CD4-positive, alpha-beta T cell treated with Interferon alpha-2 for 1 hour (primary cell): ENCODE measurements around the gene TGFBR1.
A peak's percentile ranks its signal among the peaks of the same experiment; 100 is the strongest.

Experiments used
- DNase-seq, 2 donors: peaks; one replicate each; pipeline ENCODE4 v3.0.0-alpha.2; 2020 to 2022

The TGFBR1 gene

DNA sequence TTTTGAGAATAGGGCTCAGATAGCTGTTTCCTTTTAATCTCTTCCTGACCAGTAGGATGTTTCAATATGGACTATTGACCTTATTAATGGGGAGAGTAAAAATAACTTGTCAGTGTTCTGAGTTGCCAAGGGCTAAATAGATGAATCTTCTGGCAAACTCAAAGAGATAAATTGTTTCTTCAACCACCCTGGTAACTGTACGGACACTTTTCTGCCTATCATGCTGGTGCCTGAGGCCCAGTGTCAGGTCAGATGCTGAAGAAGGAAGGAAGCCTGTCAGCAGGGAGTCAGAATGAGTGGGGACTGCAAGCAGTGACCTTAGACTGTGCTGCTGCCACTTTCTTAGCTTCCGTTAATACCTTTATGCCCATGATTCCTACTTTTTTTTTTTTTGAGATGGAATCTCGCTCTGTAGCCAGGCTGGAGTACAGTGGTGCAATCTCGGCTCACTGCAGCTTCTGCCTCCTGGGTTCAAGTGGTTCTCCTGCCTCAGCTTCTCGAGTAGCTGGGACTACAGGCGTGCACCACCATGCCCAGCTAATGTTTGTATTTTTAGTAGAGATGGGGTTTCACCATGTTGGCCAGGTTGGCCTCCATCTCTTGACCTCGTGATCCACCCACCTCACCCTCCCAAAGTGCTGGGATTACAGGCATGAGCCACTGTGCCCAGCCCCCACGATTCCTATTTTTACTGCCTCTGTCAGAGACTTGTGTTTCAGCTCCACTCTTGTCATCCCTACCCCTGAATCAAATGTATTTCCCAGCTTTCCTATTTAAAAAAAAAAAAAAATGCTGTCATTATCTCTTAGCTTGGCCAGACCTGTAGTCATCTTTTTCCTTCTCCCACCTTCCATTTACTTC, 33.7 kb downstream of the TGFBR1 start:
- no peak for DNase-seq

DNA sequence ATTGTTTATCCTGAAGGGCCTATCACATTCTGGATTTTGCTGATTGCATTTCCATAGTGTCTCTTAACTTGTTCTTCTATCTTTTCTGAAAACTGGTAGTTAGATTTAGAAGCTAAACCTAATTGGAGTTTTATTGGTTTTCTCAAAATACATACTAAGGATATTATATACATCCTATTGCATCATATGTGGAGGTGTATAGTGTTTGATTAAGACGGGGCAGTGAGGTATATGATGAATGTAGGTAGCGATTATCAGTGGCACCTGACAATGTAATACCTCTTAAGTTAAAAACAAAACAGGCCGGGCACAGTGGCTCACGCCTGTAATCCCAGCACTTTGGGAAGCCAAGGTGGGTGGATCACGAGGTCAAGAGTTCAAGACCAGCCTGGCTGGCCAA, 35.0 kb downstream of the TGFBR1 start:
- DNase-seq: no peak

DNA sequence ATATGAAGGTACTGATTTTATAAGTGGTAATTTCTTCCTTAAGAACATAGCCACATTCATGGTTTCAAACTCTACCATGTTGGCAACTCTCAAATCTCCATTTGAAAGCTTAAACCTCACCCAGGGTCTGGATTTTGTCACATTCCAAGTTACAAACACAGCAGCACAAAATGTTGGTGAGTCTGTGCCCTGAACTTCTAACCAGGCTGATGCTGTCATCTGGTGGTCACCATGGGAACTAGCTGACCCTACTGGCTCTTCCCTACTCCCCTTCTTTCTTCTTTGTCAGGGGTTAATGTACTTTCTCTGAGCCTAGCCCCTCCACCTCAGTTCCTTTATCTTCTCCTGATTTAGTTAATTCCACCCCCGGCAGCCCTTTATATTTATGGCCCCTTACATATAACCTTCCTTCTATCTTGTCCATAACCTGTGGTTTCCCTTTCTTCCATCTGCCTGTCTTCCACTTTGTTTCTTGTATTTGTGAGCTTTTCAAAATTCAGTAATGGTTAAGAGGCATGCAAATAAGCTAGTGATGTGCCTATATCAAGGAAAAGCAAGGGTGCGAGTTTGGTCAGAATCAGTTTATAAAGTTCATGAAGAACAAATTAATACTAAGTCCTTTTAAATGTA, 35.9 kb downstream of the TGFBR1 start:
- DNase-seq: peak; percentile 59 to 68

DNA sequence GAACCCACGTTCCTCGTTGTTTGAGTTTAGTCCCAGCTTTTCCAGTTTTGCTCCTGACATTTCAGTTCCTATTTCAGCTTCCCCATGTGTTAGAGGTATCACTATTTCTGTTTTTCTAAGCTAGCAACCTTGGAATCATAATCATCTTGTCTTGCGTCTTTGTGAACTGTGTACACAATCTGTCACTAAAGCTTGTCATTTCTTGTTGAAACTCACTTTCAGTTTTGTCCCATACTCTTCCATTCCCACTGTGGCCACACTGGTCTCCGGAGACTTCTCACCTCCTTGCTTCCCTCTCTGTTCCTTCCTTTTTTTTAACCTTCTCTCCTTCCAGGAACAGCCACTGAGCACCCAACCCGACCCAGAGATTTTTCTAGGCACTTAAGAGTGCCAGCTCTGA, 36.9 kb downstream of the TGFBR1 start:
- DNase-seq: no peak

DNA sequence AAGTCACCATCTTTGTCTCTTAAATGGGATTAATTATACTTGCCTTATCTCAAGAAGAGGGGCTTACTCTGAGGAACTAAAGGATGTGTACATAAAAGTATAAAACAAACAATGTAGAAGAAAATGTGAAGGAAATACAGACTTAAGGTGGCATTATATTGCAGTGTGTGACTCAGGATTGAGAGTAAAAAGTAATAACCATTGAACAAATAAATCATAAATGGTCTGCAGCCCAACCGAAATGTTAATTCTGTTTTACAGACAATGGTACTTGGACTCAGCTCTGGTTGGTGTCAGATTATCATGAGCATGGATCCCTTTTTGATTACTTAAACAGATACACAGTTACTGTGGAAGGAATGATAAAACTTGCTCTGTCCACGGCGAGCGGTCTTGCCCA, 37.4 kb downstream of the TGFBR1 start:
- no peak for DNase-seq

DNA sequence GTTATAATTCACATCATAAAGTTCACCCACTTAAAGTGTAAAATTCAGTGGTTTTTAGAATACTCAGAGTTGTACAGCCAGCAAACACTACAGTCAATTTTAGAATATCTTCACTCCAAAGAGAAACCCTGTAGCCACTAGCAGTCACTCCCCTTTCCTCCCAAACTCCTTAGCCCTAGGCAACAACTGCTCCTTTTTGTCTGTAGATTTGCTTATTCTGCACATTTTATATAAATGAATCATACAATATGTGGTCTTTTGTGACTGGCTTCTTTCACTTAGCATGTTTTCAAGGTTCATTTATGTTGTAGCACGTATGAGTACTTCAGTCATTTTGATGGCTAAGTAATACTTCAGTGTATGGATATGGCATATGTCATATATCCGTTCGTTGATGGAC, 38.7 kb downstream of the TGFBR1 start:
- DNase-seq: no peak

DNA sequence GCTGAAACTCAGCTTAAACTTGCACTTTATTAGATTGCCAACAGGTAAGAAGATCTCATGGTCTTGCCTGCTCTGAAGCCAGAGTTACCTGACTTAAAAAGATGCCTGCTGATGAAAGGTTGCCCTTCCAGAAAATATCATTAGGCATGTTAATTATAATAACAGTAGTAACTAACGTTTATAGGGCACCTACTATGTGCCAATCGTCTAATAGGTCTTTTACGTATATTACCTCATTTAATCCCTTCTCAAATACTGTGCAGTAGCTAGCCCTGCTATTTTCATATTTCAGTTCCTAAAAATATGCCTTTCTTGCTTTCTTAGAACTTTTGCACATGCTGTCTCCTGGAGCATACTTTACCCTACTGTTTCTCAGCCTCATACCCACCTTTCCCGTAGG, 40.1 kb downstream of the TGFBR1 start:
- DNase-seq: no peak

DNA sequence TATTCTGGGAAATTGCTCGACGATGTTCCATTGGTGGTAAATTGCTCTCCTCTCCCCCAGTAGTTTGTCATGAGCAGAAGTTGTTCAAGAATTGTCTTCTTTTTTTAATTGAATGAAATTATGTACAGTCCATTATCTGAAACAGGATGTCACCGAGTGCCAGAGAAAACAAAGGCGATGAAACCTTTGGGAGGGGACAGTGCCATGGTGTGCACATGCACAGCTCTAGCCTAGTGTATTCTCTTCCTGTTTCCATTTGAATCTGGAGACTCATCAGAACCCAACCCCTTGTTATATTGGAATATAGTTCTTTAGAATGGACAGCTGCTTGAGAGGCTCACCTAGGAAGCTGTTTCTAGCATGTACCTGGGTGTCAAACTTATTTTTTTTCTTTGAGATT, 41.7 kb downstream of the TGFBR1 start:
- no peak for DNase-seq

DNA sequence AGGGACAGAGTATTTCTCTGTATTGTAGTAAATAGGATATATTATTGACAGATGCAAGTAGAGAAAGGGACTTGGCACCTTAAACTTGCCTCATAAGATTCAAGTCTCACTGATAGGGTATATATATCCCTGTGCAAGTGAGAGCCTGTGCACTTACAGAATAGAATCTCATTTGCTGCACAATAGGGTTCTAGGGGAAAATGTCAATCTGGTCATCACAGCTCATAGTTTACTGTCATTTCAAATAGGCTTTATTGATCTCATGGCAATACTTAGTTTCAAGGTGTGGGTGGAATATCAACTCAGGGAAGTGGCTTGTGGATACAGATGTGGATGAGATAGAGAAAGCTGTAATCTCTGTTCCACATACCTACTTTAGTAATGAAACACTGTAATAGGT, 42.3 kb downstream of the TGFBR1 start:
- no peak for DNase-seq

DNA sequence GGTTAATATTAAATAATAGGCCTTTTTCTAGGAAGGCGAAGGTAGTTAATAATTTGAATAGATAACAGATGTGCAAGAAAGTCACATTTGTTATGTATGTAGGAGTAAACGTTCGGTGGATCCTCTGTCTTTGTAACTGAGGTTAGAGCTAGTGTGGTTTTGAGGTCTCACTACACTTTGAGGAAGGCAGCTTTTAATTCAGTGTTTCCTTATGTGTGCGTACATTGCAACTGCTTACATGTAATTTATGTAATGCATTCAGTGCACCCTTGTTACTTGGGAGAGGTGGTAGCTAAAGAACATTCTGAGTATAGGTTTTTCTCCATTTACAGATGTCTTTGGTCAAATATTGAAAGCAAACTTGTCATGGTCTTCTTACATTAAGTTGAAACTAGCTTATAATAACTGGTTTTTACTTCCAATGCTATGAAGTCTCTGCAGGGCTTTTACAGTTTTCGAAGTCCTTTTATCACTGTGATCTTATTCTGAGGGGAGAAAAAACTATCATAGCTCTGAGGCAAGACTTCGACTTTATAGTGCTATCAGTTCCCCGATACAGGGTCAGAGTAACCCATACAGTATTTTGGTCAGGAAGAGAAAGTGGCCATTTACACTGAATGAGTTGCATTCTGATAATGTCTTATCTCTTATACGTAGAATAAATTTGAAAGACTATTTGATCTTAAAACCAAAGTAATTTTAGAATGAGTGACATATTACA, 45.7 kb downstream of the TGFBR1 start:
- peak in 1 of 2 donors; percentile 16 for DNase-seq

DNA sequence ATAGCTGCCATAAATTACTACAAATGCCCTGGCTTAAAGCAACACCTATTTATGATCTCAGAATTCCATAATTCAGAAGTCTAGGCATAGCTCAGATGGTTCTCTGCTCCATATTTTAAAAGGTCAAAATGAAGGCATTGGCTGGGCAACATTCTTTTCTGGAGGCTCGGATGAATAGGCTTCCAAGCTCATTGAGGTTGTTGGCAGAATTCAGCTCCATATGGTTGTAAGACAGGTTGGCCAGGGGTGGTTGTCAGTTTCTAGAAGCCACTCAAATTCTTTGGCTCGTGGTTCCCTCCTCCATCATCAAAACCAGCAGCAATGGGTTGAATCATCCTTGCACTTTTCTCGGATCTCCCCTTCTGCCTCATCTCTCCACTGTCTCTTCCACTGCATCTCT, 49.4 kb downstream of the TGFBR1 start:
- DNase-seq: no peak

DNA sequence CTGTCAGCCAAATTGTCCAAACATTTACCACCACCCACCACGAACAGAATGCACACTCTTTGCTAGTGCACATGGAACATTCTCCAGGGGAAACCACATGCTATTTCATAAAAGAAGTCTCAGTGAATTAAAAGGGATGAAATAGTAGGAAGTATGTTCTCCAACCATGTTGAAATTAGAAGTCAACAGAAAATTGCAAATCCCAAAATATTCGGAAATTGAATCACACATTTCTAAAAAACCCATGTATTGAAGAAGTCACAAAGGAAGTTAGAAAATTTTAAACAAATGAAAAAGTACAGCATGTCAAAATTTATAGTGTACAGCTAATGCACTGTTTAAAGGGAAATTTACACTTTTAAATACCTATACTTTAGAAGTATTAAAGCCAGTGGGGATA, 50.8 kb downstream of the TGFBR1 start:
- no peak for DNase-seq

DNA sequence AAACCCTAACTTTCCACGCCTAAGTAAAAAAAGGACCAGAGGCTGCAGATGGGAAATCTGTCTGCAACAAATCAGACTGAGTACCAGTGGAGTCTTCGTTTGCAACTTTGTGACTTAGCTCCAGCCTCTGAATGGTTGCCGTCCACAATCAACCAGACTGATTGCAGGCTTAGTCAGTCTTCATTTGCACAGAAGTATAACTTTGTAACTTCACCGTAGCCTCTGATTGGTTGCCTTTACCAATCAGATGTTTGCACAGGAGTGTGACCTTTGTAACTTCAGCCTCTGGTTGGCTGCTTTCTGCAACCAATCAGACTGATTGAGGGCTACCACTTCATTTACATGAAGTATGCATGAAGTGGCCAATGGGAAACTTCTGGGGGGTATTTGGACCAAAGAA, 53.7 kb downstream of the TGFBR1 start:
- no peak for DNase-seq

DNA sequence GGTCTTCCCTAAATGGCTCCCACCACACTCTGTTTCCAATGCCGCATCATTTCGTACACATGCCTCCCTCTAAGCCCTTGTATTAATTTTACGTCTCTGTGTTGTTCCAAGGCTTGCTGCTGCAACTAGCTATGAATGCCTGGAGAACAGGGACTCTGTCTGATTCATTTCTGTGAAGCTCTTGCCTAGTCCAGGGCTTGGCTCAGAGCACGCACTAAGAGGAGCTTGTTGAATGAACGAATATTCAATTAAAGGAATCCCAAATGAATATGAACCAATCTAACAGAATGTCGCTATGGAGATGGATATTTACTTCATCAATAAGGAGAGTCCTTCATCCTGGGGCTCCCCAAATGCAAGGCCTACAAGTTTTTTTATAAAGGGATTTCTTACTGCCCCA, 55.3 kb downstream of the TGFBR1 start:
- DNase-seq: no peak

DNA sequence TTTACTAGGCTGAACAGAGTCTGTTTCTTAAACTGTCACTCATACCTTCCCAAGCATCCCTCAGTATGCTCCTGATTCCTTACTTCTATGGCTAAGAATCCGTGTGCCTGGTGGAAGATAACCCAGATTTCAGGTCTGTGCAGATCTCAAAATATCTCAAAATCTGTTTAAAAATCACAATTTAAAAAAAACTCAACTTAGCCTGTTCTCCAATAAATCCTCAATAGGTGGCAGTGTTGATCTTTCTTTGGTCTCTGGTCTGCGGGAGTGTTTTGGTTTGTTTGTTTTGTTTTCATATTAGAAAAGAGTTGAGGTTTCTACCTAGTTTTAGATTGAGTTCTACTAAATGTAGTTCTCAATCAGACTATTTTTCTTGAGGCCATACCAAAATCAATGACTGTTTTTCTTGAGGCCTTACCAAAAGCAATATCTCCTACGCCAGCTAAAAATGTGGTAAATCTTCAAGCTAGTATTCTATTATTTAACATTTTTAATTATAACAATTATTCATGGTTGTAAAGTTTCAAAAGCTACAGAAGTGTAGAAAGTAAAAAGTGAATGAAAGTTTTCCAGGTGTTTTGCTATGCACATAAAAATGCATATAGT, 57.9 kb downstream of the TGFBR1 start:
- peak in 1 of 2 donors; percentile 52 for DNase-seq

DNA sequence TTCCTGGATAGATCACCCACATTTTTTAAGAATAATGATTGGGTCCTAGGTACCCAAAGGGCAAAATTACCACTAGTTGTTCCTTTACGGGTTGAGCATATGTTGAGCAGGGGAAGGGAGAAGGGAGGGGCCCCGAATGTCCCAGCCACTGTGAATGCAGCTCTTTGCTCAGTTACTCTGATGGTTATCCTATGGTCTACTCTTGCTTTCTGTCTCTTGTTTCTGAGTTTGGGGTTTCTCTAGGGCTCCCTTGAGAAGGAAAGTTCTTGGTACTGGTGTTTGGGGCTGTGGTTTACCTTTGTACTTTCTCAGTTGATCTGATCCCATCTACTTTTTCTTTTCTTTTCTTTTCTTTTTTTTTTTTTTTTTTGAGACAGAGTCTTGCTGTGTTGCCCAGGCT, 61.2 kb downstream of the TGFBR1 start:
- no peak for DNase-seq

DNA sequence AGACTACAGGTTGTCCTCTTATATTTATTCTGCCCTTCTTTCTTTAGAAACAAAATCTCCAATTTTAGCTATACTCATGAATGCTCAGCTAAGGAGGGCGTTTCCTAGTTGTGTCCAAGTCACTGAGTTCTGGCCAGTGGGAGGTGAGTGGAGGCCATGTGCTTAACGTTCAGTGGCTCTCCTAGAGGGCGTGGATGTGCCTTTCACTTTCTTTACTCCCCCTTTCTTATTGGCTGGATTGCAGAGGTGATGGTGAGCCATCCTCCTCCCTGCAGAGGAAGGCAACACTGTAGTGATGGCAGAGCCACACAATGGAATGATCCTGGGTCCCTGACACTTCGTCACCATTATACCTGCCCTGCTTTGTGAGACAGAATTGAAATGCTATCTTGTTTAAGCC, 62.2 kb downstream of the TGFBR1 start:
- no peak for DNase-seq

DNA sequence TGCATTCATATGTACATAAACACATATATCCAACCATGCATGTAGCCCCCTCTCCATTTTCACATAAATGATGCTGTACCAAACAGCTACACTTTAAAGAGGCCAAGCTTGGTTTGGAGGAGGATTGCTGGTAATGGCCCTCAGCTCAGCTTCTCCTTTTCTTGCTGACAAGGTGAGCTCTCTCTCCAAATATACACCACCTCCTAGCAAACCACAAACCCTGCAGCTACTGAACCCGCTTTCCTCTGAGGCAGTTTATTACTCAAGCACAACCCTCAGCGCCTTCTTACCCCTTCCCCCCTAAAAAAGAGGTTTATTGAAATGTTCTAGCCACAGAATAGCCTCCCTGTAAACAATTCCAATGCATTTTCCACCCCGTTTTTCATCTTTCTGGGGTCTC, 62.8 kb downstream of the TGFBR1 start:
- DNase-seq: no peak

DNA sequence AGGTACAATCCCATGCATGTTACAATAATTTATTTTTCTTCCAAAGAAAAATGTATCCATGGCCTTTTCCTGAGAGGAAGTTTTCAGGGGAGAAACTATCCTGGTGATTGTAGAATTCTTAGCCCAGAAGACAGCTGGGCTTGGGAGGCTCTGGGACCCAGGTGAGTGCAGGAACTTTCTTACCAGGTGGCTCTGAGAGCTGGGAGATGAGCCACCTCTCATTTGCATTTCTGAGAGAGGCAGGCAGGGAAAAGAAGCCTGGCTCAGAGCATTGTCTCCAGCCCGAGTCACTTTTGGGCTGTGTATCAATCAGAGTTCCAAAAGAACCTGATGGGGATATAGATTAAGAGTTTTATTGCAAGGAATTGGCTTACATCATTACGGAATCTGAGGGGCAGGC, 64.2 kb downstream of the TGFBR1 start:
- no peak for DNase-seq

DNA sequence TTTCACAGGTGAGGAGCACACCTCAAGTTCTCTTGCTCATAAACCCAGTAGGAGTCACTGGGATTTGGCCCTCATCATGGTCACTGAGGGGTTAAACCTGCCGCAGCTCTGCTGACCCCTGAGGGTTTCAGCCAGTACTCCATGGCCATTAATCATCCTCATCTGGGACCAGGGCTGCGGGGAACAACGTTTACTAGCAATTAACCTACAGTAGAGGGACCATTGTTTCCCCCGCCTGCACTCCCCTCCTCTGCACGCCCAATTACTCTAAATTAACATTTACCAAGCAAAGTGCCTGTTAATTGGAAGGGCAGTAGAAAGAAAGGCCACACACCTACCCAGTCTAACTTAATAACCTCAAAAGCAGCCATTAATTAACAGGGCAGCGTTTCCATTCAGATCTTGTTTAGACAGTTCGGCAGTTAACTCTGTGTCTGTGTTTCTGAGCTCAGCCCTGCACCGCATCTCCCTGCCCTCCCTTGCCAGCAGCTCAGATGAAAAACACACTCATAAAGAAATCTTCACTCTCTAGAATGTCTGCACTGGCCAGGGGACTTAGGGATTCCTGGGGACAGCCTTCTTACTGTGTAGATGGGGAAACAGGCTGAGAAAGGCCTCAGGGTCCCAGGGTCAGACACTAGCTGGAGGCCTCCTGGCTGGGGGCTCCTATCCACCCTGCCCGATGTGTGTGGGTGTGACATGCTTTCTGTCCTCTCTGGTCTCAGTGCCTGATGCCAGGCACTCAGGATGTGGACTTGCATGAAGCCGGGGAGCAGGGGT, 65.3 kb downstream of the TGFBR1 start:
- DNase-seq: no peak

DNA sequence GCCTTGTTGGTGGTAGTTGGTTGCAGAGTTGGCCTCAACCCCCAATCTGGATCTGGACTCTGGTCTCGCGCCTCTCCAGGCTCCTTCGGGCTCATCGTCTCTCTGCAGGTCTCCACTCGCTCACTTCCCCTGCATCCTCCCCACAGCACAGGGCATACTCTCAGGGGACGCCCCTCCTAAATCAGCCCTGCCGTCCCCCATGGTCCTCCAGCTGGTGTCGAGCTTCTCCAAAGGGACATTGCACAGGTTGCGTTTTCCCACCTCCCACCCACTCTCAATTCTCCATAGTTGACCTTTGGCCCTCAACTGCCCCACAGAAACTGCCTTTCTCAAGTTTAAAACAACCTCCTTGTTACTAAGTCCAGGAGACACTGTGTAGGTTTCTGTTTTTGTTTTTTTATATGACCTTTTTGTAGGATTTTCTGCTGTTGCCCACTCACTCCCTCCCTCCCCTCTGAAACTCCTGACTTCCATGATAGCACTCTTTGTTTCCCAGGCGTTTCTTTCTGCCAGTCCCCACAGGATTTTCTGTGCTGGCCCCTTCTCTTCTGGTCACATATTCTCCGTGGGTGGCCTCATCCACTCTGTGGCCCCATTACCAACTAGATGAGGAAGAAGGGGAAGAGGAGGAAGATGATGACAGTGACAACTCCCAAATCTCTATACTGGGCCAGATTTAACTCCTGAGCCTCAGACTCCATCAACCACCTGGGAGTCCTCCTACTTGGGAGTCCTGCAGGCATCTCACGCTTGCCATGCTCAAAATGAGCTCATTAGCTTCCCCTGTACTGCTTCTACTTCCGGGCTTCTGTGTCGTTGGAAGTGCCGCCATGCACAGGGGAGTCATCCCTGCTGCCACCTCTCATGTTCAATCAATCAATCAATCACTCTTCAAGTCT, 66.6 kb downstream of the TGFBR1 start:
- no peak for DNase-seq
